Inflammatory macrophage treated with lipopolysaccharide for 1 hour (primary cell): ENCODE data around the gene TMEM250.
"Not testable (repeated sequence)": the region's sequence is repeated elsewhere in the genome, so short reads cannot be mapped to it uniquely, and the experiment has no call there.

Source experiments
- DNase-seq, 2 donors: peaks; one replicate each; pipeline ENCODE4 v3.0.0-alpha.2; 2020 to 2022

The TMEM250 gene

DNA sequence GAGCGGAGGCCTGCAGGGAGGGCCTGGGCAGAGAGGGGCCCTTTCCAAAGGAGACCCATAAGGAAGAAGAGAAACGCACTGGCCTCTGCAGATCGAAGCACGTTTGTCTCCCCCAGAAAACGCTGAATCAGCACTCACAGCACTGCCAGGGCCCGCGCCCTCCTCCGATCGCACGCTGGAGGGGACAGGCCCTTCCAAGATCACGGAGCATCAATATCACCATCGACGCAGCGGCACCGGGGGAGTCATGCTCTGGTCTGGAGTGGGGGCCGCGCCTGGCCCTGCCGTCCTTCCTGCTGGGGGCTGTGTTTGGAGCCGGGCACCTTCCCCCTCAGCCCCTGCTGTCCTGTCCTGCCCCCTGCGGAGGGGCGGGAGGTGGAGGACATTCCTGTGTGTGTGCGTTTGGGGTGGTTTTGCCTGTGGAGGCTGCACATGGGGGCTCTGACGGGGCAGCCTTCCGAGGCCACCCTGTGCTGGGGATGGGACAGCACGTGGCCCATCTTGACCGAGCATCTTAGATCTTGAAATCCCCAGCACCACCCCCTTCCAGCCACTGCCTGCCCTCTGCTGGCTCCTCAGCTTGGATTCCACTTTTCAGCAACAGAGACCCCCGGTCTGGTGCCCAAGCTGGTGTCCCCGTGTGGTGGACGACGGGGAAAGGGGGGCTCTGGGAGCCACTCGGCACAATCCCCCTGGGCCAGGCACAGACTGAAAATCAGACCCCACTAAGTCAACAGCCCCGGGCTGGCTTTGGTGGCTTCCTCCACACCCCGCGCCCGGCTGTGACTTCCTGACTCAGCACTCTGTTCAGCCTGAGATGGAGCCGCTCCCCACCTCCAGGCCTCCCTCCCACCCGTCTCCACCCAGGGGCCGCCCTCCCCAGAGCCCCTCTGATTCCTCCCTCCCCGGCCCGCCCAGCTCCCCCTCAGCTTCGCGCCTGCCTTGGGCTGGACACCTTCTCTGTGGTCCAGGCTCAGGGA is 8.3 kb downstream of the TMEM250 start:
- no peak for DNase-seq

DNA sequence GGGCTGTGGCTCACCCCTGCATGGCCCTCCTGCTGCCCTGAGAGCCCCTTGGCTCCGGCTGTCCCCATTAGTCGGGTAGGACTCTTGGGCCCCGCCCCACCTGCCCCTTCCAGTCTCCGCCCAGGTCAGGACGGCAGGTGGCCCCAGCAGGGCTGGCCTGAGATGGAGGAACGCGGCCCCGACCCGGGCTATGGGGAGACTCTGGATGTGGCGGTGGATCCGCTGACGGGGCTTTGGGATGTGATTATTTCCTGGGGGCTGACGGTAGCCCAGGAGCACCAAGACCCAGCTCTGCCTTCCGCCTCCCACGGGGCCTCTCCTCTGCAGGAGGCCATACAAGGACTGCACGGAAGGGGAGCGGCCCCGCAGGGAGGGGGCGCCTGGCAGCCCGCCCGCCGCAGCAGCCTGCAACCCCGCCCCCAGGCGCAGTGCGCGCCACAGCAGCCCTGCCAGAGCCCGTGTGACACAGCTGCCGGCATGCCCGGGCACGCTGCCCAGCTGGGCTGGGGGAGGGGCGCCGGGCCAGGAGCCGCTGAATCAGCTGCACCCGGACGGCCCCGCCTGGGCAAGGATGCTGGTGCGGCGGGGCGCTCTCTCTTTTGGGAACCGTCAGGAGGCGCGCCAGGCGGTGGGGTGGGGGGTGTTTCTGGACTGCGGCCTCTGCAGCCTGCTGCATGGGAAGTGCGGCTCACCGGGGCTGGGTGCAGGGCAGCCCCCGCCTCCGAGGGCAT is 9.2 kb downstream of the TMEM250 start:
- peak; percentile 60 for DNase-seq

DNA sequence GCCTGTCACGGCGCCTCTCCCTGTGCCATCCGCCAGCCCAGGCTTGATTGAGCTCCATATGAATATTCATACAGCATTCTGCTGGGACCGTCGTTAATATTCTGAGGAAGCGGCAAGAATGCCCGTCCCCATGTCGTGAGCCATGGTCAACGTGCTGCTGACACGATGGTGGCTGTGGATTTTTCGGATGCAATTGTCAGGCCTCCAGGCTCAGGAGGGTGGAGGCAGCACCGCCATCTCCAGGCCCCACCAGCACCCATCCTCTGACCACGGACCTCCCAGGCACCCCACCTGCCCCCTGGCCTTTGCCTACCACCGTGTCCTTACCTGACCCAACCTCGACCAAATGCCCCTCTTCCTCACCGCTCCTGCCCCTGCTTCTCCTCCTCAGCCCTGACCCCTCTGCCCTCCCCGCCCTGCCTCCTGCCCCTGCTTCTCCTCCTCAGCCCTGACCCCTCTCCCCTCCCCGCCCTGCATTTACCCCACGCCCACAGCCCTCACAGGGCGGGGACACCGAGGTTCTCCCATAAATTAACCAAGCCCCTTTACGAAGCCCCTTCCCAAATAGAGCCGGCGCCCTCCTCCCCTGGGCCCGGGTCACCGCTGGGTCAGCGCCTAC is 9.9 kb downstream of the TMEM250 start:
- no peak for DNase-seq

DNA sequence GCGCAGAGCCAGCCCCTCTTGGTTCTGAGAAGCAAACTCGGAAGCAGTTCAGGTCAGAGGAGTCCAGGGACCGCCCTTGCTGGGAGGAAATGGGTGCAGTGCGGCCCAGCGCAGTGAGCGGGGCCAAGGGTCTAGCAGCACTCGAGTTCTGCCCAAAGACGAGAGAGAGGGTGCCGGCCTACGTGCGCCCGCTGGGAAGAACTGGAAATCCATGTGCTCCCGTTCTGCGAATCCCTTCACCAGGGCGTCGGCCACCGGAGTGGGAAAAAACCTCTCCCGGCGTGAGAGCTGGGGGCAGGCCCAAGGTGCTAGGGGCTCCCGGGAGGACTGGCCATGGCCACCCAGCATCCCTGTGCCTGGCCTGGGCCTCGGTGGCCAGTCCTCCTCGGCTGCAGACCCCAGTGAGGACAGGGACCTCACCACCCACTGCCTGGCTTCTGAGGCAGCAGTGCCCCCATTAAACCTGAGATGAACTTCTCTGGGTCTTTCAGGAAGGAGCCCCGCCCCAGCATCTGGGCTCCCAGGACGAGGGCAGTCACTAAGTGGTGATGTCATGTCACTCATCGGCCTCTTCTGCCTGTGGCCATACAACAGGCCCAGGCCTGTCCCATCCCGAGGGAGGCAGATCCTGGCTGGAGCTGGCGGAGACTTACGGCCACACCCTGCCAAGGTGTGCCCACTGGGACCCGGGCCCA is 10.6 kb downstream of the TMEM250 start:
- DNase-seq, result no peak

DNA sequence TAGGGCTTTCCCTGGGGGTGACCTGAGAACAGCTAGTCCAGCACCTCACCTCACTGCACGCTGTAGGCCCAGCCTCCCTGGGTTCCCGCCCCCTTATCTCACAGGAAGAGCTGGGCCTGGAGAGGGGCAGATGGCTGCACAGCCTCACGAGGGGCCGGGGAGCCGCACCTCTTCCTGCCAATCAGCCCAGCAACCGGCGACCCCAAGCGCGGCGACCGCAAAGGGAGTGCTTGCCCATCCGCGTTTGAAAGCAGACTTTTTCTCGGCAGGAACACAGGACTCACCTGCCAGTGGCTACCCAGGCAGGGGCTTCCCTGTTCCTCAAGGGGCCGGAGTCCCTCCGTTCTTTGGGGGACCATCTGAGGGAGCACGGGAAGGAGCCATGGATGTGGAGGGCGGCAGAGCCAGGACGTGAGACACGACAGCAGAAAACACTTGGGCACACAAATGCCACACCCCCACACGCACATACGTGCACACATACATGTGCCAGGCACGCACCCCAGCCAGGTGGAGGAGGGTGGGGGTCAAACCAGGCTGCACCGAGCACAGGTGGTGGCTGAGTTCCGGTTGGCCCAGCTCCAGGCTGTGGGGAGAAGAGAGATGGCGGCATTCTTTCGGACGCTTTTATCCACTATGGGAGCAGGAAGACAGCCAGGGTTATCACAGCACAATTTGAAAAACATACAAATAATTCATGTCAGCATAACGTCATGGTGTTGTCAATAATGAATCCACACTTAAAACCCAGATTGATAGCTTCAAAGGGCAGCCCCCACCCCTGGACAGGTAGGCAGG is 11.3 kb downstream of the TMEM250 start:
- DNase-seq, result no peak

DNA sequence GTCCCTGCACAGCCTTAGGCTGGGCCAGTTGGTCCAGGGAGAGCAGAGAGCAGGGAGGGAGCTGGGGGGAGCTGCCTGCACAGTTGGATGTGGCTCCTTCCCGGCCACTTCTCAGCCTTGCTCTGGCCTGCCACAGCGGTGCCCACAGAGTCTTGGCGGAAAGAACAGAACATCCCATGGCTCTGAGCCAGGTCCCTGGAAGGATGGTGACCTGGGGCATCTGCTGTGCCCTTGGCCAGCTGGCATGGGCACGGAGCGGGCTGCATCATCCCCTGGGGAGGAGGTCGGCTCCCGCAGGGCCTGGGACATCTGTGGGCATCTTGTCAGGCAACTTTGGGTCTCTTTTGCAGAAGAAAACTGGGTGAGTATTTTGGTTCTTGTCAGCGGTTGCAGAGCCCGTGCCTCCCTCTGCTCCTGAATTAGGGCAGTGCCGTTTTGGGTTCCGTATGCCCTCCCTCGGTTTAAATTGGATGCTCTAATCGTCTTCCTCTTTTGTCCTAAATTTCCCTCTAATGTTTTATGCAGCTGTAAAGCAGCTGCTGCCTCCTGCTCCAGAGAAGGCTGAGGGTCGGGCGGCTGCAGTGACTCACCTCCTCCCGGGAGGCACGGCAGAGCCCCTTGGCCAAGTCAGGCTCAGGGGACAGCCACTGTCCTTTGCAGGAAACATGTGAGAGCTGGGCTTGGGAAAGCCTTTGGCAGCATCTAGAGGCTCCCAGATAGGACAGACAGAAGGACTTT is 13.1 kb downstream of the TMEM250 start:
- DNase-seq, result no peak

DNA sequence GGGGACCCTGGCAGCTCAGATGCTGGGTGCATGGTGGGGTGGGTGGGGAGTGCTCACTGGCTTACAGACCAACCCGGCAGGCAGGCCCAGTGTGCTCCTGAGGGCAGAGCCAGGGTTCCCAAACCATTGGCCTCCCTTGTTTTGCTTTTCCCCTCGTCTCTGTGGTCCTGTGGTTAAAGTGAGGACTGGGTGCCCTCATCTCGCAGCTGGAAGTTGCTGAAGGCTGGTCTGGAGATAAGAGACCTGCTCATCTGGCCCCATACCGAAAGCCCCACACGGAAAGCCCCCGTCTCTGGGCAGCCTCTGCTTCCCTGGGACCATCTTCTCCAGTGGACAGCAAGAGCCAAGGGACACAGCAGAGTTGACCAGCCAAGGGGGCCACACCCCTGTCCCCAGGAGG is 13.8 kb downstream of the TMEM250 start:
- DNase-seq, result no peak

DNA sequence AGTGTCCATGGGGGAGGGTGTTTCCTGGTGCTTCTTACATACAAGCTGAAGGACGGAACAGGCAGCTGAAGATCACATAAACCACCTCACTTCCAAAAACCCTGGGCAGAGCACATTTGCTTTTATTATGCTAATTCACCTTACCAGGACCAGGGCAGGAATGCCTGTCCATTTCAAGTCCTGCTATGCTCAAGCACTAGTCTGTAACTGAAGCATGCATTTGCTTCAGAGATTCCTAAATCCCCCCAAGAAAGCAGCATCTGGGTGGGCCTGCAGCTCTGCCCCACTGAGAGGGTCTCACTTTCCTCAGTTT is 14.2 kb downstream of the TMEM250 start:
- DNase-seq, result no peak

DNA sequence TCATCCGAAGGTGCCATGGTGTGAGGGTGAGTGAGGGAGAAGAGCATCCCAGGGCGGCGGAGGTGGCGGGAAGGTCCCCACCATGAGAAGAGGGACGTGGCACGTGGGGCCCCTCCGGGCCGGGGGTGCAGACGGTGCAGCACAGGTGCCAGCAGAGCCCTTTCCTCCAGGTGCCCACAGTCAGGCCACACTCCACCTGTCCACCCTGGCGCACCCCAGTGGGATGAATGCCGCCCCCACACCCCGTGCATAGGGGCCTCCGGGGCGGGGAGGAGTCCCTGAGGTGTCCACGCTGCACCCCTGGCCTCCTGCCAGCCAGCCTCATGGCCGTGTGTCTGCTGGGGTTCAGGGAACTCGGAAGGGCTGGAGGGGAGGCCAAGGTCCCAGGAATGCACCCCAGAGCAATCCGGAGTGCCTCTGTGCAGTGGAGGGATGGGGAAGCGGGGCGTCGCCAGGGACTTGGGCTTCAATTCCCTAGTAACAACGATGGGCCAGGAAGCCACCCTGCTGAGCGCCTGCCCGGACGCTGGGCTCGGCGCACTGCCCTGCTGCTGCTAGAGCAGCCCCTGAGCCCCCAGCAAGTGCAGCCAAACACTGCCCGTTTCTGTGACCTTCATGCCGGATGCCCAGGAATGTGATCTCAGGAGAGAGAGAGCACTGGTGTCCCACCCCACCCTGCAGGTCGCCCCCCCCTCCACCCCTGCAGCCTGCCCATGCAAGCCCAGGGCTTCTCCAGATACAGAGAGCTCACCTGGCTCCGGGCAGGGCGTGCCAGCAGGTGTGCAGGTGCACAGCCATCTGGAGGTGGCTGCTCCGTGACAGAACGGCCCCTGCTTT is 14.8 kb downstream of the TMEM250 start:
- no peak for DNase-seq

DNA sequence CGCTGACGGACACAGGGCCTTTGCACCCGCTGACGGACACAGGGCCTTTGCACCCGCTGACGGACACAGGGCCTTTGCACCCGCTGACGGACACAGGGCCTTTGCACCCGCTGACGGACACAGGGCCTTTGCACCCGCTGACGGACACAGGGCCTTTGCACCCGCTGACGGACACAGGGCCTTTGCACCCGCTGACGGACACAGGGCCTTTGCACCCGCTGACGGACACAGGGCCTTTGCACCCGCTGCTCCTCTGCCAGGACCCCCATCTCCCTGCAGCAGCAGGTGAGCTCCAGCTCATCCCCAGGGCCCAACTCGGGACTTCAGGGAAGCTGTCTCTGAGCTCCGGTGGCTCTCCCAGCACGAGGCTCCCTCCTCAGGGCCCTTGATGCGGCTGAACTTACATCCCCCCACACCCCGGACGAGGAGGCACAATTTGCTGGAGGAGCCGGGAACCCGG is 17.0 kb downstream of the TMEM250 start:
- not testable (repeated sequence) for DNase-seq

DNA sequence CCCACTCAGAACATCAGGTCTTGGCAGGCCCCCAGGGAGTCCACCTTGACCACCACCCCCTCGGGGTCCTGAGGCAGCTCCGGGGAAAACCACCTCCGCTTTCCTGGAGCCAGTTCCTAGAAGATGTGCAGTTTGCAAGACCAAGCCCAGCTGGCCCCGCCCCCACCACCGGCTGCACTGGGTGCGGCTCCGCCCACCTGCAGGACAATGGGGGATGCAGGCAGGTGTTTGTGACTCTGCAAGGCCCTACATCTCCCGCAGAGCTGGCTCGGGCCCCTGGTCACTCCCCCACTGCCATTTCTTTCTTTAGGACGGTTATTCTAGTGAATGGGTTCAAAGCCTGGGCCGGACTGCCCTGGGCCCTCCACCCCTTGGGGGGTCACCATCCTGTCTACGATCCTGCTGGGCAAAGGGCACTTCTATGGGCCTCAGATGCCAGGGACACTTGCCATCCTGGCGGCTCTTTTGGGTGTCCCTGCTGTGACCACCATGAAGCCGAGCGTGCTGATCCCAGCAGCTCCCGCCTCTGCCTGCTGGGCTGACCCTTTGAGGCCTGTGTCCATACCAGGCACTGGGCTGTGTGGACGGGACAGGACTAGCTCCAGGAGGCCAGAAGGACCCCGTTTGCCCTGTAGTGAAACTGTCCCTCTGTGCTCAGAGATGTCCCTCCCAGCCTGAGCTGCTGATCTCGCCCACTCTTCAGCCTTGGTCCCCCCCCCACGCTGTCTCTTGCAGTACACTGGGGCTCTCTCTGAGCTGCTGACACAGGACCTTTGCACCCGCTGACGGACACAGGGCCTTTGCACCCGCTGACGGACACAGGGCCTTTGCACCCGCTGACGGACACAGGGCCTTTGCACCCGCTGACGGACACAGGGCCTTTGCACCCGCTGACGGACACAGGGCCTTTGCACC is 17.7 kb downstream of the TMEM250 start:
- no peak for DNase-seq

DNA sequence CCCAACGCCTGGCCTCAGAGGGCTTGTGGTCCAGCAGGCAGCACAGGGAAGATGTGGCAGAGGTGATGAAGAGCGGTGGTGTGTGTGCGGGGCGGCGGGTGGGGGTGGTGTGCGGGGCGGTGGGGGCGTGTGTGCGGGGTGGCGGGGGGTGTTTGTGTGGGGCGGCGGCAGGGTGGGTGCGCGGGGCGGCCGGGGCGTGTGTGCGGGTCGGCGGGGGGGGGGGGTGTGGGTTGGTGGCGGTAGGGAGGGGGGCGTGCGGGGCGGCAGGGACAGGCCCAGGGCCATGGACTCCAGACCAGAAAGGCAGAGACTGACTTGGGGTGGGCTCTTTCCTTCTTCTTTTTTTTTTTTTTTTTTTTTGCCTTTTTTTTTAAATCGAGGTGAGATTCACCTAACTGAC is 19.1 kb downstream of the TMEM250 start:
- DNase-seq, result no peak

DNA sequence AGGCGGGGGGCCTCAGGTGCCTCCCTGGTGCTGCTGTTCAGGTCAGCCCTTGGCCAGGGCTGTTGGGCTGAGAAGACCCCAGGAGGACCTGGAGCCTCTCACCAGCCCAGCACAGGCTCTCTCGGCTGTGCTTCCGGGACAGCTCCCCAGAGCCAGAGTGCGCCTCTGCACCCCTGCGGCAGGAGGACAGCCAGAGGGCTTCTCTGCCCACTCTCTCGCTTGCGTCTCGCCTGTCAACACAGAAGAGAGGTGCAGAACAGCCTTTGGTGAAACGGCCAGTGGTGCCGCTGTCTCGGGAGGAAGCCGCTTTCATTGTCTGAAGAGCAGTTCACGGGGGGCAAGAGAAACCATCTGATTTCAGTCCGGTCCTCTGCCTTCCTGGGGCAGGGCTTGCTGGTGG is 19.8 kb downstream of the TMEM250 start:
- no peak for DNase-seq

DNA sequence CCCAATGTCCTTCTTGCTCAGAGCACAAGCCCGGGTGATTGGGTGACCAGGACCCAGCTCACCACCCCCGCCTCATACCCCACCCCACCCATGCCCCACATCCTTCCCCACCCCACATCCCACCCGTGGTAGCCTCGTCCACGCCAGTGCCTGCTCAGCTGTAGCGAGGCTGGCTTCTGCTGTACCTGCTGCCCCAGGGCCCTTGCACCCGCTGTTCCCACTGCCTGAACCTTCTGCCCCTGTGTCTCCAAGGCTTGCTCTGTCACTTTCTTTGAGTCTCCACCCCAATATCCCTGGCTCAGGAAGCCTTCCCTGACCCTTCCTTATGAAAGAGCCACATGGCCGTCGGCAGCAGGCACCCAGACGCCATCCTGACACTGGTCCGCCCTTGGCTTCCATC is 20.5 kb downstream of the TMEM250 start:
- DNase-seq, result no peak

DNA sequence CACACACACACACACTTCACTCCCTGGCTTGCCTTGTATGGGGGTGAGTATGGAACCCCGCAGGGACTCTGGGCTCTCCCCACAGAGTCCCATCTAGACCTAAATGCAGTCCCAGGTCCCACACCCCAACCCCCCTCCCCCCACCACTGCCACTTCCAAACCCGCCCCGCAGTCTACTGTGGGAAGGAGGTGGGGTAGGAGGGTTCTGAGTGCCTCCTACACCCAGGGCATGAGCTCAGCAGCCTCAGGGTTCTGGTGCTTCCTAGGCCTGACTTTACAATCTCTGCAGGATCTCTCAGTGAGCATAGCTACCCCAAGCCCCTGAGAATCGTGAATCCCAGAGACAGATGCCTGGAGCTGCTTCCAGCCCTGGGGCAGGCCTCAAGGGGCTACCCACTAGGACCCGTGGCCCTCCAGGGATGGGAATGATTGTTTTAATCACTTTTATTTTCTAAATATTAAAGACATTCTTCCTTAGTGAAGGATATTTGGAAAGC is 22.1 kb downstream of the TMEM250 start:
- DNase-seq, result no peak

DNA sequence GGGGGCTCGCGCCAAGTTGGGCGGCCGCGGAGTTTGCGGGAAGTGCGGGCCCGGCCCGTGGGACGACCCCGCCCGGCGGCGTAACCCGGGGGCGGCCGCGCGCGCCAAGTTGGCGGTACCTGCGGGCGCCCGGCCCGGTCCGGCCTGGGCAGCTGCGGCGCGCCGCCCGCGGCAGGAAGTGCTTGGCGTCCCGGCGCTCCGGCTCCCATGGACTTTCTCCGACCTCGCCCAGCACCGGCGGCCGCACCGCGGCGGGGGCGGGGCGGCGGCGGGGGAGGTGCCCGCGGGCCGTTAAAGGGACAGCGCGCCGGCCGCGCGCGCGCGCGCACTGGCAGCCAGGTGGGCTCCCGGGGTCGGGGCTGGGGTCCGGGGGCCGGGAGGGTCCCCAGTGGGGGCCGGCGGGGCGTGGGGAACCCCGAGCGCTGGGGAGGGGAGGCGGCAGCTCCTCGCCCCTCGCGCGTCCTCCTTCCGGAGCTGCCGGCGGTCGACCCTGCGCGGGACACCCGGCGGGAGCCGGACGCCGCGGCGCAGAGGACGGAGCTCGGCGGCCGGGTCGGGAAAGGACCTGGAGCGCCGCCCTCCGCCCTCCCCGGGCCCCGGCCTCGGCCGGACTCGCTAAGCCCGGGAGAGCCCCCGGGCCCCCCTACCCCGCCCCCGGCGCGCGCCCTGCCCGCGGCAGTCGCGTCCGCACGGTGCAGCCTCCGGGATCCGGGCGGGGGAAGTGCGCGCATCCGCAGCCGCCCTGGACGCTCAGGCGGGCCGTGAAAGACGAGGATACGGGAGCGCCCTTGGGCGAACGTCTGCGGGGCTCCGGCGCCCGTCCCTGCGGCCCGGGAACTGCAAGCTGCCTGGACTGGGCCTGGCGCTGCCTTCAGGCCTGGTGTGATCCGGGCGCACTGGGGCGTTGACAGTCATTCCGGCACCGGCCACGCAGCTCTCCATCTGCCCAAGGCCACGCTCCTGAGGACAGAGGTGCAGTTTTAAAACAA is 23.3 kb downstream of the TMEM250 start, which contains the start of gene NACC2:
TSS of gene NACC2 (minus strand) at position 220 of the 989 bp plus-strand sequence. CDS start 44,768 bp downstream, outside the sequence.
- DNase-seq, result peak in 1 of 2 donors; percentile 57
